ENCODE data around the gene MGLL.

The MGLL gene

DNA sequence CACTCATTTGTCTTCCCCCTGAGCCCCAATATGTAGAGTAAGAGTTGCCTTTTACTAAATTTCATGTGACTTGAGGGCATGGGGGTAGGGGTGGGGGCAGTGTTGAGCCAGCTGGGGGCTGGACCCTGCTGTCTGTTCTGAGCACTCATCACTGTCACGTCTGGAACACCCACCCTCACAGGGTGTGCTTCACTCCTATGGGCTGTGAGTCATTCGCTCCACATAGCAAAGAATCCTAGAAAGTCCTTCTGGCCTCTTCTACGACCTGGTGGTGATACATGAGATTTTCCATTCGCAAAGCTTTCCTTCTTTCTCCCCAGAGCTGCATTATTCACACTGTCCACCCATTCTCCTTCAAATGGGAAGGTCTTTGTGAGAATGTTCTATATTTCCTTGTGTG, 43.6 kb upstream of the MGLL start:
- no peaks in the 10 kb centered on the region for H3K79me2 ChIP-seq (ENCODE audit: insufficient read depth, low read depth)
- H3K27me3 ChIP-seq (ENCODE audit: insufficient read depth, low read depth): no peaks in the 10 kb centered on the region
- H3K4me1 ChIP-seq (ENCODE audit: low read depth, poor library complexity, severe bottlenecking): no peaks in the 10 kb centered on the region
- TF ChIP-seq, protein P1, sequence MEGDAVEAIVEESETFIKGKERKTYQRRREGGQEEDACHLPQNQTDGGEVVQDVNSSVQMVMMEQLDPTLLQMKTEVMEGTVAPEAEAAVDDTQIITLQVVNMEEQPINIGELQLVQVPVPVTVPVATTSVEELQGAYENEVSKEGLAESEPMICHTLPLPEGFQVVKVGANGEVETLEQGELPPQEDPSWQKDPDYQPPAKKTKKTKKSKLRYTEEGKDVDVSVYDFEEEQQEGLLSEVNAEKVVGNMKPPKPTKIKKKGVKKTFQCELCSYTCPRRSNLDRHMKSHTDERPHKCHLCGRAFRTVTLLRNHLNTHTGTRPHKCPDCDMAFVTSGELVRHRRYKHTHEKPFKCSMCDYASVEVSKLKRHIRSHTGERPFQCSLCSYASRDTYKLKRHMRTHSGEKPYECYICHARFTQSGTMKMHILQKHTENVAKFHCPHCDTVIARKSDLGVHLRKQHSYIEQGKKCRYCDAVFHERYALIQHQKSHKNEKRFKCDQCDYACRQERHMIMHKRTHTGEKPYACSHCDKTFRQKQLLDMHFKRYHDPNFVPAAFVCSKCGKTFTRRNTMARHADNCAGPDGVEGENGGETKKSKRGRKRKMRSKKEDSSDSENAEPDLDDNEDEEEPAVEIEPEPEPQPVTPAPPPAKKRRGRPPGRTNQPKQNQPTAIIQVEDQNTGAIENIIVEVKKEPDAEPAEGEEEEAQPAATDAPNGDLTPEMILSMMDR (conservative IDR thresholded peaks at IDR 0.05; ENCODE audit: low read depth, low read length): no peak
- no peaks in the 10 kb centered on the region for H3K36me3 ChIP-seq (ENCODE audit: insufficient read depth)
- no peak overlapping the region for H3K9ac ChIP-seq
- H3K4me2 ChIP-seq: no peak overlapping the region
- H4K20me1 ChIP-seq (ENCODE audit: insufficient read depth): no peaks in the 10 kb centered on the region
- no peak overlapping the region for H2AFZ ChIP-seq (ENCODE audit: low read depth)
- no peak overlapping the region for H3K4me3 ChIP-seq (IDR thresholded peaks at IDR 0.05; ENCODE audit: insufficient read depth, low read depth, low read length)
- no peak overlapping the region for H3K27ac ChIP-seq

DNA sequence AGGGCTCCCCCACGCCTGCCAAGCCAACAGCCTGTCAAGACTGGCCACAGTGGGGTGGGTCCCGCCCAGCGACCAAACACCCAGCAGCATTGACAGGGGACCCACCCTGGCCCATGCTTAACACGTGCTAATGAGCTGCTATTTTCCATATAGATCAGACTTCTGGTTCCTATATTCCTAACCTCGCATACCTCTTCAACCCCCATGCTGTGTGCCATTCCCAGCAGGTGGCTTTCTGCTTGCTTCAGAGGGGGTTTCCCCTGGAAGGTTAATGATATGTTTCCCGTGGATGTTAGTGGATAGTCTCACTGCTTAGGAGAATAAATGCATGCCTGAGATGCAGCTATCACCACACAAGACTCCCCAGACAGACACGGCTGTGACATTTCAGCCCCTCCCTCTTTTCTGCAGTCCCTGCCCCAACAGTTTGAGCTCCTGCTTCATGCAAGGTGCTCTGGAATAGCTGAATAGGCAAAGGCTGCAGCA, 37.9 kb upstream of the MGLL start:
- Histone ChIP-seq H3K4me3 (IDR thresholded peaks at IDR 0.05; ENCODE audit: insufficient read depth, low read depth, low read length) (no peak overlapping the region), H3K79me2 (ENCODE audit: insufficient read depth, low read depth) (no peaks in the 10 kb centered on the region), H3K36me3 (ENCODE audit: insufficient read depth) (no peaks in the 10 kb centered on the region), H3K9ac (no peak overlapping the region), H3K4me2 (no peak overlapping the region), H3K4me1 (ENCODE audit: low read depth, poor library complexity, severe bottlenecking) (no peaks in the 10 kb centered on the region), H2AFZ (ENCODE audit: low read depth) (no peak overlapping the region), H3K27ac (no peak overlapping the region), H4K20me1 (ENCODE audit: insufficient read depth) (no peaks in the 10 kb centered on the region), H3K27me3 (ENCODE audit: insufficient read depth, low read depth) (no peaks in the 10 kb centered on the region)
- TF ChIP-seq, protein P1 (conservative IDR thresholded peaks at IDR 0.05; ENCODE audit: low read depth, low read length): no peak

DNA sequence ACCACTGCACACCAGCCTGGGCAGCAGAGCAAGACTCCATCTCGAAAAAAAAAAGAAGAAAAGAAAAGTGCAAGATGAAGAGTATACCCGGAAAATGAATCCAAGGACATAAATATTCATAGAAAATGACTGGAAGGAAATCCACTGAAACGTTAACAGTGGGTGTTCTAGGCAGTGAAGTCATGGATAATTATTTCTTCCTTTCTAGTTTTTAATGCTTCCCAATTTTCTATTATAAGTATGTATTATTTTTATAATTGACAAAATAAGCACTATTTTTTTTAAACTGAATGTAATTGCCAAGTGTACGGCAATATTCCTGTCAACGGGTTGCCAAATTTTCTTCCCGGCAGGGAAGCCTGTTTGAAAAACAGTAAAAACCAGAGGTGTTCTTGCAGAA, 37.4 kb upstream of the MGLL start:
- Histone ChIP-seq H3K27me3 (ENCODE audit: insufficient read depth, low read depth) (no peaks in the 10 kb centered on the region), H3K4me1 (ENCODE audit: low read depth, poor library complexity, severe bottlenecking) (no peaks in the 10 kb centered on the region), H3K4me2 (no peak overlapping the region), H3K4me3 (IDR thresholded peaks at IDR 0.05; ENCODE audit: insufficient read depth, low read depth, low read length) (no peak overlapping the region), H3K9ac (no peak overlapping the region), H2AFZ (ENCODE audit: low read depth) (no peak overlapping the region), H3K27ac (no peak overlapping the region), H3K79me2 (ENCODE audit: insufficient read depth, low read depth) (no peaks in the 10 kb centered on the region), H3K36me3 (ENCODE audit: insufficient read depth) (no peaks in the 10 kb centered on the region), H4K20me1 (ENCODE audit: insufficient read depth) (no peaks in the 10 kb centered on the region)
- TF ChIP-seq, protein P1 (conservative IDR thresholded peaks at IDR 0.05; ENCODE audit: low read depth, low read length): no peak

DNA sequence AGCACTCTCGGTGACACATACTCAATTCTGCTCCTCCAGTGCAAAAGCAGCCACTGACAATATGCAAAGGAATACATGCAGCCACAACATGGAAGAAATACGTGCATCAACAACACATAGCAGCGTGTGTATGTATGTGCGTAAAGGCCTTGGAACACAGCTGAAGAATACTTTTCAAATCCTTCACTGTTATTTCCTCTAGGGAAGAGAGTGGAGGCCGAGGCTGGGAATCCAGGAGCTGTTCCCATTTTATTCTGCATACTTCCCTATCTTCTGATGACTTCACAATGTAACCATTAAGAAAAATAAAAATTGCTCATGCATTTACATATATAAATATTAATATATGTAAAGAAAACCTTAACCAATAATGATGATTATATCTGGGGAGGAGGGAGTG, 36.6 kb upstream of the MGLL start:
- H3K4me1 ChIP-seq (ENCODE audit: low read depth, poor library complexity, severe bottlenecking): peaks cover 1% of the 10 kb centered on the region
- no peaks in the 10 kb centered on the region for H3K36me3 ChIP-seq (ENCODE audit: insufficient read depth)
- H3K4me3 ChIP-seq (IDR thresholded peaks at IDR 0.05; ENCODE audit: insufficient read depth, low read depth, low read length): no peak overlapping the region
- TF ChIP-seq, protein P1 (conservative IDR thresholded peaks at IDR 0.05; ENCODE audit: low read depth, low read length): no peak
- no peak overlapping the region for H2AFZ ChIP-seq (ENCODE audit: low read depth)
- no peak overlapping the region for H3K9ac ChIP-seq
- no peaks in the 10 kb centered on the region for H3K27me3 ChIP-seq (ENCODE audit: insufficient read depth, low read depth)
- no peaks in the 10 kb centered on the region for H3K79me2 ChIP-seq (ENCODE audit: insufficient read depth, low read depth)
- no peaks in the 10 kb centered on the region for H4K20me1 ChIP-seq (ENCODE audit: insufficient read depth)
- H3K4me2 ChIP-seq: no peak overlapping the region
- H3K27ac ChIP-seq: no peak overlapping the region

Measured in KMS-11 (cell line).